Daoy (cell line): ENCODE results near the gene L3MBTL1. TPM values are rescaled to one million over a fixed set of nuclear protein-coding genes. Genes with fewer than 3 reads are reported as not detected.
A peak's percentile ranks its signal among the peaks of the same experiment; 100 is the strongest.
"Not testable (repeated sequence)": the region's sequence is repeated elsewhere in the genome, so short reads cannot be mapped to it uniquely, and the experiment has no call there.

ENCODE experiments used
- DNase-seq: peaks from one replicate; pipeline ENCODE4 v3.0.0-alpha.2; 2015; ENCODE audit warnings: low read depth
- total RNA-seq: library from RNA; depleted of rRNA; stranded (reverse); fragments of >200 nt; shearing (Covaris generic); gene quantifications from 2 replicates; pipeline ENCODE4 v1.2.3, GENCODE V29; 2014; rRNA removed

The L3MBTL1 gene
- total RNA-seq, result 4.8 and 8.3 TPM in 2 replicates

DNA sequence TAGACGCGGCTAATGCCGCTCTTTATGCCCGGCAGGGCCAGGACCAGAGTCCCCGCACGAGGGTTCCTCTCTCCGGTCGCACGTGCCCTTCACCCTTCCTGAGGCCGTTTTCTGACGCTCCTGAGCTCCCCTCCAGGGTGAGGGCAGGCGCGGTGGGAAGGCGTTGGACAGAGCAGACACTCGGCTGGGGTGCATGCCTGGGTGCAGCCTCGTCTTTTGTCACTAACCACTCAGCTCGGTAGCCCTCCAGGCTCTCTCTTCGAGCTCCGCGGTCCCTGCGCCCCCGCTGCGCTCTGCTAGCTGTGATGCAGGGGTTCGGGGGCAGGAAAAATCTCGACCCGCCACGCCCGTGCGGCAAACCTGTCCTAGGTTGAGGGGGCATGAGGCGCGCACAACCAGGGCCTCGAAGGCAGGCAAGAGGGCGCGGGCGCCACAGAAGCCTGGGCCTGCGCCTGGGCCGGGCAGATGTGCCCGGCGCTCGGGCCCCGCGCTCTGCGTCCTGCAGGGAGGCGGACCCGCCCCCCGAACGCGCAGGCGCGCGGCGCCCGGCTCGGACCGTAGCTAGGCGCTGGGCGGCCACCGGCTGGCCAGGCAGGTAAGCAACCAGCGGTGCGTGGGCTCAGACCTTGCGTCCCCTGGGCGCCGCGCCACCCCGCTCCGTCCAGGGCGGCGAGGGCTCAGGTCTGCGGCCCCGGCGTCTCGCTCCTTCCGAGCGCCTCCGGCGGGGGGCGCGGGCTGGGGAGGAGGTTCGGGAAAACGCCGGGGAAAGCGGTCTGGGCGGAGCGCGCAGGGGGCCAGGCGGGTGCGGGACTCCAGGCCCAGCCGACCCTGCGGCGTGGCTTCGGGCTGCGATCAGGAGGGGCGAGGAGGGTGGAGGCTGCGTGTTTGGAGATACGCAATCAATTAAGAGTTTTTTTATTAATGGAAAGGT lies at the start of gene L3MBTL1:
Gene L3MBTL1, plus strand, starts transcription at position 548 of the 931 bp plus-strand sequence. CDS start 5,807 bp downstream, outside the sequence.
- DNase-seq, result peak; percentile 64

DNA sequence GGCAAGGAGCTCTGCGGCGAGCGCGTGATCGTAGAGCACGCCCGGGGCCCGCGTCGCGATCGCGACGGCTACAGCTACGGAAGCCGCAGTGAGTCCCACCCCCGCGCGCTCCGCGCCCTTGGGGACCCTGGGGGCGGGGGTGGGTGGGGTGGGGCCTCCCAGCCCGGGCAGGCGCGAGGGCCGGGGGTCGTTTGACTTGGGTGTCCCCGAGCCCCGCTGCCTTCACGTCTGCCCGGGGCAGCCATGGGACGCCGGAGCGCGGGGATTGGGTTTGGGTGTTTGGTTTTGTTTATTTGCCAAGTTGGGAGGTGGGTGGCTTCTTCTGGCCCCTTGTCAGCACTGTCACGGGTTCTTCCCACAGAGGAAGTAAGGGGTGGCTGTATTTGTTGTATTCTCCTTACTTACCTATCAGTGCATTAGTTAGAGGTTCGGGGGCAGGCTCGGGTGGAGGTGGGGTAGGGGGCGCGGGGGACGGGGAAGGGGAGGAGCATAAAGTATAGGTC lies 49.0 kb upstream of the L3MBTL1 start:
- no peak for DNase-seq

DNA sequence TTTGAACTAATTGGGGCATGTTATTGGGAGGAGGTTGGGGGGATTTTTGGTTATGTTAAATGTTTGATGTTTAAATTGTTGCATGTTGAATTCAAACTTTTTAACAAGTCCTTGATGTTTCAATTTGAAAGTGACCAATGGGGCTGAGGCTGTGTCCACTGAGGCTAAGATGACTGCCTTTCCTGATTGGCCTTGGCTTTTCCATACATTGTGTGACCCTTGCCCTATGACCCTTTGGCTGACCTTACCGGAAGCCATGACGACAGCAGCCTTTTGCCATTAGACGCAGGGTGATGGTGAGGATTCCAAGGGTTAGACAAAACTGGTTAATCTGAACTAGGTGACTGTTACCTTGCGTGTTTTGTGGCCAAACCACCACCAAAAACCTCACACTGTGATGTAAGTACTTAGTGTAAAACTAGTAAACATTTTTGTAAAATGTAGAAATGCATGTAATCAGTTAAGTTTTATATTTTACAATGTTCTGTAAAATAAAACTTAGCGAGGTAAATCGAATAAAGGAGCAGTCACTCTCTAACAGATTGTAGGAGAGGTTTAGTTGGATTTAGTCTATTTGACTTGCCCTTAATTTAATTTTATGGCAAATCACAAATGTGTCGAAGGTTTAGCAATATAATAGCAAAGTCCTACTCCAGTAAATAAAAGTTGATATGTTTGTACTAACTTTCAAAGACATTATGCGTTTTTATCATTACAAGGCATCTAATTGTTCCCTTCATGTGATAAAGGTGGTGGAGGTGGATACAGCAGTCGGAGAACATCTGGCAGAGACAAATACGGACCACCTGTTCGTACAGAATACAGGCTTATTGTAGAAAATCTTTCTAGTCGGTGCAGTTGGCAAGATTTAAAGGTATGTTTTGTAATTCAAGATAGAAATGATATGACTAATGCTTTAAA lies 48.2 kb upstream of the L3MBTL1 start:
- DNase-seq, result no peak

- no peak for DNase-seq
Measured at GRCh38 chr20:43460172-43460829, 47.2 kb upstream of the L3MBTL1 start.

- DNase-seq, result no peak
Measured at GRCh38 chr20:43460830-43461200, 46.7 kb upstream of the L3MBTL1 start.

DNA sequence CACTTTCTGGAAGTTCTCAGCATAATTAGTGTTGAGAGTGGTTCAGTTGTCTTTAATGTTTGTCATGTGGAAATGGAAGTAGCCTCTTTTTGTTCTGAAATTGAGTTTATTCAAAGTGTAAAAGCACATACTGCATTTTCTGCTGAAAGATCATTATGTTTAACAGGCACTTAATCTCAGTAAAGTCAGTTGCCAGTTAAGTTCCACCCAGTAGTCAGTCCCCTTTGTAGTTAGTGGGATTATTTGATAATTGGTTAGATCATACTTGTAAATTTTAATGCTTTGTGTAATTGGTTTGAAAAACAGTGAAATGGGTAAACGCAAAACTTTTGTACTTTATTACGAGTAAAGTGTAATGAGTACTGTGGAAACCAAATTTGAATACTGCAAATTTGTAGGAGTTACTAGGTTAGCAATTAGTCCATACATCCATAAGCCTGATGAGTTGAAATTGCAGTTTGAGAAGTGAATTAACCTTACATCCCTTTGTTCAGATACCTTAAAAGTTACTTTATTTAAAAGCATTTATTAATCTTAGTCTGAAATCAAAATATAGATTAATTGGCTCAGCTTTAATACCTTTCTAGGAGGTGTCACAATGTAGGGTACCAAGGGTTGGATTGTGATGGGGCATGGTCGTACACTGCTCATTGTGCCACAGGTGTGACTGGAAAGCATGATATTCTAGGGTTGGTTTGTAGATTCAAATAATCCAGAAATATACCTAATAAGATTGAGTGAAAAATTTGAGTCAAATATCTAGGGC lies 45.4 kb upstream of the L3MBTL1 start:
- DNase-seq, result no peak

DNA sequence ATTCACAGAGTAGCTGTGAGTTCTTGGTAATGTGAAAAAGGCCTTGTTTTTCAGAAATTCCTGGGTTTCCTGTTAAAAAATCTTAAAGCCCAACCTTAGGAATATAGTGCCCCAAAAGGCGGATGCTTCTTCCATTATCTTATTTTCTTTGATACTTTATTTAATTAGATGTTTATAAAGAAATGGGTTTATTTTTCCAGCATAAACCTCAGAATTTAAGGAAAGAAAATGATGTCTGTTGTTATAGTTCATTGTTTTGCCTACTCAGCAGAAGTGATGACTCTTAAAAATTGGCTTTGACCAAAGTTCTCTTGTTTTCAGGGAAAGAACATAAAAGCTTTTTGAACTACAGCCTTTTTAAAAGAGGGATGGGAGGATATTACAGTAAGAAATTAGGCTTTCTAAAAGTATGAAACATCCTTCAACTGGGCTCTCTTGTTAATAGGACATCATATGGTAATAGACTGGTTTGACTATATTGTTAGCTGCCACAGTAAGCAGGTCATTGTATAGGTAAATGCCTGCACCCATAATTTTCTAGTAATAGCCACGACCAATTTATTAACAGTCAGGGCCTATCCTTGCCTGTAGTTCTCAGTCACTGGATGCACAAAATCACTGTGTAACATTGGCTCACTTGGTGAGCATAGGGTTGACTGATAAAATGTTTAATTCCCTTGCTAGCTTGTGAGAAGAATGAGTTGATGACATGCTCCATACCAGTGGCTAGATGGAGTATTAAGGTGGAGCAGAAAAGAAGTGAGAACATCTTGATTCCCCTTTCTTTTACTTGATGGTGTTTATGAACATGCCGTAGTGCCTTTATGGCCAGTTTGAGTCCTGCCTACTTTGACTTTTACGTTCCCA lies 44.6 kb upstream of the L3MBTL1 start:
- no peak for DNase-seq

- no peak for DNase-seq
Measured at GRCh38 chr20:43463527-43464218, 43.8 kb upstream of the L3MBTL1 start.

DNA sequence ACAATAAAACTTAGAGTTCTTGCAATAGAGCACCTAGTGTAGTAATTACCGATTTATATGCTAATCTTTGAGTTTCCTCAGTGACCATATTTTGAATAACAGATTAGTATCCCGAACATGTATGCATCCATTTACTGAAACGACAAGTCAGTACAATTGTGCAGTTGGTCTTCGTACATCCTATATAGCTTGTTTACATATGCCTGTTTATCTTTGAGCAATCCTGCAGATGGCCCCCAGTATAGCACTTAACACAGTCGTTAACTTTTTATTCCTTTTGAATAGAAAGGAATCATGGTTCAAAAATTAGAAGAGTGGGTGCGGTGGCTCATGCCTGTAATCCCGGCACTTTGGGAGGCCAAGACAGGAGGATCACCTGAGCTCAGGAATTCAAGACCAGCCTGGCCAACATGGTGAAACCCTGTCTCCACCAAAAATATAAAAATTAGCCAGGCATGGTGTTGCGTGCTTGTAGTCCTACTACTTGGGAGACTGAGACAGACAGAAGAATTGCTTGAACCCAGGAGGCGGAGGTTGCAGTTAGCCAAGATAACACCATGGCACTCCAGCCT lies 43.2 kb upstream of the L3MBTL1 start:
- no peak for DNase-seq

GRCh38 chr20:43465625-43465943 lies 41.9 kb upstream of the L3MBTL1 start:
- DNase-seq, result no peak

DNA sequence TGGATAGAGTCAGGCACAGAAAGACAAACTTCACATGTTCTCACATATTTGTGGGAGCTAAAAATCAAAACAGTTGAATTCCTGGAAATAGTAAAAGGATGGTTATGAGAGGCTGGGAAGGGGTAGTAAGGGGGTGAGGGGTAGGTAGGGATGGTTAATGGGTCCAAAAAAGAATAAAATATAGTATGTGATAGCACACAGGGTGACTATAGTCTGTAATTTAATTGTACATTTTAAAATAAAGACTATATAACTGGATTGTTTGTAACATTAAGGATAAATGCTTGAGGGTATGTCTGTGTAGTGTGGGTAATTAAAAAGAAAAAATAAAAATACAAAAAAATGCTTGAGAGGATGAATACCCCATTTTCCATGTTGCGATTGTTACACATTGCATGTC lies 39.9 kb upstream of the L3MBTL1 start:
- no peak for DNase-seq

GRCh38 chr20:43472671-43473380 lies 34.7 kb upstream of the L3MBTL1 start:
- no peak for DNase-seq

DNA sequence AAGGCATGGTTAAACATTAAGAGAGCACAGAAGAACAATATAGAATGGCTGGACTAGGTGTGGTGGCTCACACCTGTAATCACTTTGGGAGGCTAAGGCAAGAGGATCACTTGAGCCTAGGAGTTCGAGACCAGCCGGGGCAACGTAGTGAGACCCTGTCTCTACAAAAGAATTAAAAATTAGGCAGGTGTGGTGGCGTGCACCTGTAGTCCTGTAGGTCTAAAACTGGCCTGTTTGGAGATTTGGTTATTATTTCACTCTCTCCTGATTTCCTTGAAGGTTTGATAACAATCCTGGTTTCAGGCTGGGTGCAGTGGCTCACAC lies 34.2 kb upstream of the L3MBTL1 start:
- no peak for DNase-seq

GRCh38 chr20:43477193-43477592 lies 30.3 kb upstream of the L3MBTL1 start:
- no peak for DNase-seq

GRCh38 chr20:43477619-43478018 lies 29.9 kb upstream of the L3MBTL1 start:
- no peak for DNase-seq

DNA sequence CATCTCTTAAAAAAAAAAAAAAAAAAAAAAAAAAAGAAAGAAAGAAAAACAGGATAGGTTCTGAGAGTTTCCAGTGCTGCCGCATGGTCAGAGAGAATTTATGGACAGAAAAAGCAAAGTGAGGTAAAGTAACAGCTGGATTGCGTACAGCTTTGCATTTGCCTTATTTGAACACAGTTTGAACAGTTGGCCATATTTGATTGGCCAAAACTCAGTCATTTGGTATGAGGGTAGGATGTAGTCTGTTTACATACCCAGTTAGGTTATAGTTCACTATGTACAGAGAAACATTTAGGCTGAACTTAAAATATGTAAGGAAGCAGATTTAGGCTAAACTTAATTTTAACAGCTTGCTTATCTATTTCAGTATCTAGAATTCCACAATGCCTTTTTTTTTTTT lies 17.5 kb upstream of the L3MBTL1 start:
- no peak for DNase-seq

- peak; percentile 17 for DNase-seq
Measured at GRCh38 chr20:43492101-43492500, 15.4 kb upstream of the L3MBTL1 start.

- DNase-seq, result no peak
Measured at GRCh38 chr20:43495388-43495787, 12.1 kb upstream of the L3MBTL1 start.

GRCh38 chr20:43502021-43502420 lies 5.5 kb upstream of the L3MBTL1 start:
- not testable (repeated sequence) for DNase-seq
